HG03095 (cell line): Measurements from ENCODE around the gene ING3.

ENCODE experiments used
- ATAC-seq: cut with Tn5 transposase; IDR thresholded peaks from one replicate; pipeline ENCODE4 v1.9.1; 2021; ENCODE audit warnings: moderate library complexity; ENCODE audit not compliant: unreplicated experiment

The ING3 gene

GRCh38 chr7:120988591-120989256 is 38.1 kb downstream of the ING3 start, which contains the start of gene CPED1:
CPED1 (plus strand) TSS chr7:120988711; CDS start chr7:120989622, 911 bp downstream.
- peak; percentile 43 for ATAC-seq

DNA sequence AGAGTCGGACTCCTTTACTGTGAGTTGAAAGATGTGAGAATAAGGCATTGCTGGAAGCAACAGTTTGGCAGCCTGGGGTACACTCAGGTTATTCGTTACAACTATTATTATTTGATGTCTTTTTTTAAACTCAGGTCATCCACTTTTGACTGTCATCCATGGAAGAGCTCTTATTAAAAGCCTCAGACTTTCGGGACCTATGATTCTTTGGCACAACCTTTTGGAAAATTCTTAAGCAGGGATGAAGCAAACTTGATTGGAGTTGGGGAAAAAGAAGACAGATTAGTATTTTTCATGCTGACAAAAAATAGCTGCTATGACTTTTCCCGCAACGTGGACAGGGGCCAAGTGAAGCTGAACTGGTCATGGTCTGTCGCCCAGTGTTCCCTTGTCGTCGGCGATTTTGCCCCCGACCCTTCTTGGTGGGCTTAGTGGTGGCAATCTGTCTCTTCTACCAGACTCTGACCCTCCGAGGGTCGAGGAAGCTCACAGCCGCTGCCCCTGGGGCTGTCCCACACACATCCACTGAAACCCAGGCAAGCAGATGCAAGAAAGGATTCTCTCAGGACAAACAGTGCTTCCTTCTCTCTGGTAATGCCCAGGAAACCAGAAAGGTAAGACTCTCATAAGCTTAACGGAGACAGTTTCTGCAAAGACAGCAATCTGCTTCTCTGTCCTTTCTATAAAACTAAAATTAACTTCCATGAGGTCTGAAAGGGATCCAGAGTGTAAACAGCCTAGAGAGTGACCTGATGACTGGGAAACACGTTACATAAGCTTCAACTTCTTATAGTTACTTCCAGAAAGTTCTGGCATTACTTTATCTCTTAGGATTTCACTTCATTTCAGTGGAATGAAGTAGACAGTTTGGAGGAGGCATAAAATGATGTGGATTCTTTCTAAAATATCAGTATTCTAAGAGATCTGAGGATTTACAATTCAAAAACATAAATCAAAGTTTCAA is 39.0 kb downstream of the ING3 start:
- ATAC-seq: no peak

- no peak for ATAC-seq
These were observed 40.0 kb downstream of the ING3 start for GRCh38 chr7:120990468-120991118.

- ATAC-seq: no peak
These were observed 40.6 kb downstream of the ING3 start for GRCh38 chr7:120991161-120991560.

DNA sequence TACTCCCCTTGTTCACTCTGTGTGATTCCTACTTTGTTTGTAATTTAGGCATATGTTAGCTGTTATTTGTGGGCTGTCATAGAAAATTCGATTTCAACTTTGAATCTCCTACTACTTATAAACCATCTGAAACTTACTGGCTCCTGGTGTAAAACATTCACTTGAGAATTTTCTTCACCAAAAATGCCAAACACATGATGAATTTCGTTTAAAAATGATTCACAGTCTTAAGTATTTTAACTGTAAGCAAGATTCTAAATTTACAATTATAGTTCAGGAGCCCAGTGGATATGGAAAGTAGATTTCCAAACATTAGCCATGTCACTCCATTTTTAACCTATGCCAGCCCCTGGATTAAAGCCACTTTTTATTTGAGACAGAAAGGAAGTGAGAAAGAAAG is 41.0 kb downstream of the ING3 start:
- ATAC-seq: no peak

GRCh38 chr7:120992272-120992964 is 41.8 kb downstream of the ING3 start:
- ATAC-seq: no peak

DNA sequence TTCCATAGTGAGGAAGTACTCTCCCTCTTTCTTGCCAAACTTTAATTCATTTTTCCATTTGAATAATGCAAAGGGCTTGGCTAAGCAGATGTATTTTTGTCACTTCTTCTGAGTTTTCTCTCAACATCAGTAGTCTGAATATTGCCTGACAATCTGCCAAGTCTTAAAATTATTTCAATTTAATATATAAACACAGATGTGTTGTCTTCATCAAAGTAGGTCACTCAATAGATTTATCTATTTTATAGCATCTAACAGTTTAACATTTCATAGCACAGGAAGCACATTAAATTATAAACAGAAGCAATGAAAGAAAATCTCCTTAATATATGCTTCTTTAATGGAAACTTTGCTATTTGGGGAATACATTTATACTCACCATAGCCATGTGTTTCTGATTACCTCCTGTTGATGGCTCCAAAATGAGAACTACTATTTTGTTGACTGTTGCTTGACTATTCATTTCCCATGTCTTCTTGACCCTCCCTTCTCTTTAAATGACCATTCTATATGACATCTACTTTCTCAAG is 42.5 kb downstream of the ING3 start:
- no peak for ATAC-seq

- ATAC-seq: no peak
These were observed 43.1 kb downstream of the ING3 start for GRCh38 chr7:120993553-120994191.

GRCh38 chr7:120994512-120995410 is 44.2 kb downstream of the ING3 start:
- ATAC-seq: no peak

DNA sequence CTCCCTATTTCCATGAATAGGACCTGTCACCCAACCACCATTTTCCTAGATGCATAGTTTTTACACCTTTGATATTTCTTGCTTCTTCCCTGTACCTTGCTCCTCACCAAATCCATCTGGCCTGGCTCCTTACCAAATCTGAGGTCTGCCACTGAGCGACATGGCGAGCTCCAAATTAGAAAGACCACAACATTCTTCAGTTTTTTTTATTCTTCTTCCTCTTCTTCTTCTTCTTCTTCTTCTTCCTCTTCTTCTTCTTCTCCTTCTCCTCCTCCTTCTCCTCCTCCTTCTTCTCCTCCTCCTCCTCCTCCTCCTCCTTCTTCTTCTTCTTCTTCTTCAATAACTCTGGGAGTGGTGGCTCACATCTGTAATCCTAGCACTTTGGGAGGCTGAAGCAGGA is 45.1 kb downstream of the ING3 start:
- no peak for ATAC-seq

GRCh38 chr7:120996333-120996987 is 45.9 kb downstream of the ING3 start:
- no peak for ATAC-seq

DNA sequence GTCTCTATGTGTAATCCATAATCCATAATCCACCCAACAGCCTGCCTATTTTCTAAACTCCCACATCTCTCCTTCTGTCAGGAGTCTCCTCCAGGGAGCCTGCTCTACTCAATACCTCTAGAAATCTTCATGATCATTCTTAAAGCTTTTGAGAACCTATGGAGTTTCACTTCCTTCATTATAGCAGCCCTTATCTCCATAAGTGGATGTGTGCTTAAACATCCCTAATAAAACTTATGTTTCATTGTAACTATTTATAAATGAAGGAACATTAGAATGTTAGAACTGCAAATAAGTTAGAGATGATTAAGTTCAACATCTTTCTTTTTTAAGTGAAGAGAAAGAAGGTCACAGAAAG is 46.4 kb downstream of the ING3 start:
- ATAC-seq: no peak

GRCh38 chr7:120997882-120998474 is 47.4 kb downstream of the ING3 start:
- ATAC-seq: no peak

- no peak for ATAC-seq
These were observed 47.9 kb downstream of the ING3 start for GRCh38 chr7:120998520-120998919.

DNA sequence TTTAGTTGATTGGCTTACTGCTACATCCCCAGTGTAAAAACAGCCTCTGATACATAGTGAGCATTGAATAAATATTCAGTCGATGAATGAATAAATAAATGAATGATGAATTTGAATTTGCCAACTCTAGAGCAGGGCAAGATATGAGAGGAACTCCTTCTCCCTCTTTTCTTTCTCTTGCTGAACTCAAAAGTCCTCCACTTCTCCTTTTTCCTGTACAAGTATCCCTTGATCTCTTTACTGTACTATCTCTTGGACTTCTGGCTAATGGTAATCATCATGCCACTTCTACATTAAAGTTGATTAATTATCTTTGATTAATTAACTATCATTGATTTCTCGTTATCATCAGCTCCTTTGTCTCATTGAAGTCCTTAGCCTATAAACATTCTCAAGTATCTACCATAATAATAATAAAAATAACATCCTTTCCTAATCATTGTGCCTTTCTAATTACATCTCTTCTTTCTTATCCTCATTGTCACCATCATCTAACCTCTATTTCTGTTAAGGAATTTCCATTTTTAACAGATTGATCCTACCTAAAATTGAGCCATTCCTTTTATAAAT is 48.5 kb downstream of the ING3 start:
- no peak for ATAC-seq

DNA sequence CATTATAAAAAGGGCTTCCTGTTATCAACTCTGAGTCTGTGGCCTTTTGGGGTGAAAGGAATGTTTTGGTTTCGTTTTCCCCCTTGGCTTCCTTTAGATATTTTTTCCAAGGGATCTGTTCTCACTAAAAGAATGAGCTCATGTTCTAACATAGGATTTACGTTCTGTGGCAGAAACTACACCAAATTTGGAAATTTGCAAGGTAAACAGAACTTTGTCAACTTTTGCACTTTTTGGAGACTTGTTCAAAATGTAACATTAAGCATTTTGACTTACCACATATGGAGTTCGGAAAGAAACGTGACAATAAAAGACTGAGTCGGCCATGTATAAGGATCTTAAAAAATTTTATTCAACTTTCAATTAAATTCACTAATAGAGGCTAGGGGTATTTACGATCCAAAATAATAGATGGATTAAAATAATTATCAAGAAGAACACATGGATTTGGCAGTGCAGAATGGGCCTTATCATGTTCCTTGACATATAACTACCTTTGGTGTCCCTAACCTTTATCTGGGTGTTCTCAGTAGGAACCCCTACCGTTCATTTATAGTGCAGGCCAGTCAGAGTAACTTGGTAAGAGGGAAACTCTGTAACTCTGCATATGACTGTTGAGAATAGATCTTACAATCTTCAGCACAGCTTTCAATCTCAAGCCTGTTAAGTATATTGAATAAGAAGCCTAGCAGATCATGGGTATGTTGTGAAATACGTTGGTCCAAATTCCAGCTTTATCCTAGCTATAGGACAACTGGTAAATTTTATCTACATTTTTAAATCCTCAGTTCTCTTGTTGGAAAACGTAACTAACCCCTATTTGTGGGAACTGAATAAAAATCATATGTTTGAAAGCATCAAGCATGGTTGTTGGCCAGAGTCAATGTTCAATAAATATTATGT is 49.8 kb downstream of the ING3 start:
- ATAC-seq: no peak
